H9 (cell line): Measurements from ENCODE around the gene SLC38A1. TPM values are rescaled to one million over a fixed set of nuclear protein-coding genes. Genes with fewer than 3 reads are reported as not detected.

Source experiments
- DNase-seq: peaks from one replicate; pipeline ENCODE4 v3.0.0-alpha.2; 2017
- H2AFZ ChIP-seq: one replicate; pipeline ENCODE4 v1.6.1; 2013; ENCODE audit warnings: mild to moderate bottlenecking, low read length, control low read depth, moderate library complexity
- H2AK5ac ChIP-seq: 2 replicates; pipeline ENCODE4 v1.6.1; 2013; ENCODE audit warnings: low read length, control low read depth, mixed read lengths; ENCODE audit not compliant: insufficient read length
- H2BK120ac ChIP-seq: one replicate; pipeline ENCODE4 v1.6.1; 2013; ENCODE audit warnings: low read depth, mild to moderate bottlenecking, low read length, control low read depth, inconsistent platforms; ENCODE audit not compliant: poor library complexity, severe bottlenecking
- H2BK12ac ChIP-seq: 2 replicates; pipeline ENCODE4 v1.6.1; 2013; ENCODE audit warnings: low read length, control low read depth, mixed read lengths, low read depth; ENCODE audit not compliant: insufficient read length
- H2BK15ac ChIP-seq: 2 replicates; pipeline ENCODE4 v1.6.1; 2013; ENCODE audit warnings: low read depth, low read length, control low read depth
- H2BK20ac ChIP-seq: one replicate; pipeline ENCODE4 v1.6.1; 2013; ENCODE audit warnings: low read depth, mild to moderate bottlenecking, low read length, control low read depth, inconsistent platforms; ENCODE audit not compliant: poor library complexity, severe bottlenecking
- H2BK5ac ChIP-seq: 2 replicates; pipeline ENCODE4 v1.6.1; 2013; ENCODE audit warnings: low read length, control low read depth, mixed read lengths; ENCODE audit not compliant: insufficient read length
- H3K14ac ChIP-seq: 2 replicates; pipeline ENCODE4 v1.6.1; 2013; ENCODE audit warnings: low read length, control low read depth; ENCODE audit not compliant: insufficient read depth
- H3K18ac ChIP-seq: 2 replicates; pipeline ENCODE4 v1.6.1; 2013; ENCODE audit warnings: low read depth, mild to moderate bottlenecking, mixed read lengths, low read length, control low read depth; ENCODE audit not compliant: insufficient read length
- H3K23ac ChIP-seq: 2 replicates; pipeline ENCODE4 v1.6.1; 2013; ENCODE audit warnings: low read length, control low read depth, mixed read lengths, low read depth; ENCODE audit not compliant: insufficient read length
- H3K23me2 ChIP-seq: 2 replicates; pipeline ENCODE4 v1.6.1; 2013; ENCODE audit warnings: low read depth, mild to moderate bottlenecking, mixed read lengths, low read length, control low read depth; ENCODE audit not compliant: insufficient read length, poor library complexity, severe bottlenecking
- H3K27ac ChIP-seq: 2 replicates; pipeline ENCODE4 v1.5.1; 2013; ENCODE audit warnings: low read length, control low read depth, mixed read lengths, low read depth; ENCODE audit not compliant: insufficient read length
- H3K27me3 ChIP-seq: 2 replicates; pipeline ENCODE4 v1.6.1; 2013; ENCODE audit warnings: low read length, control low read depth, inconsistent platforms; ENCODE audit not compliant: insufficient read depth
- H3K4ac ChIP-seq: 2 replicates; pipeline ENCODE4 v1.6.1; 2013; ENCODE audit warnings: low read depth, mild to moderate bottlenecking, control low read depth, inconsistent platforms, low read length, moderate library complexity
- H3K4me1 ChIP-seq: 2 replicates; pipeline ENCODE4 v1.6.1; 2013; ENCODE audit warnings: low read length, control low read depth, inconsistent platforms; ENCODE audit not compliant: insufficient read depth
- H3K4me2 ChIP-seq: 2 replicates; pipeline ENCODE4 v1.6.1; 2013; ENCODE audit warnings: low read length, control low read depth, mixed read lengths; ENCODE audit not compliant: insufficient read length, insufficient read depth
- H3K56ac ChIP-seq: 2 replicates; pipeline ENCODE4 v1.6.1; 2013; ENCODE audit warnings: low read depth, mild to moderate bottlenecking, mixed read lengths, low read length, control low read depth; ENCODE audit not compliant: insufficient read length
- H3K79me1 ChIP-seq: 2 replicates; pipeline ENCODE4 v1.6.1; 2013; ENCODE audit warnings: low read depth, mild to moderate bottlenecking, moderate library complexity, low read length, control low read depth, inconsistent platforms; ENCODE audit not compliant: insufficient read depth, poor library complexity, severe bottlenecking
- H3K79me2 ChIP-seq: 2 replicates; pipeline ENCODE4 v1.6.1; 2013; ENCODE audit warnings: low read length, control low read depth, inconsistent platforms; ENCODE audit not compliant: insufficient read depth
- H3K9ac ChIP-seq: 2 replicates; pipeline ENCODE4 v1.6.1; 2013; ENCODE audit warnings: low read length, control low read depth, mixed read lengths; ENCODE audit not compliant: insufficient read length; ENCODE audit errors: extremely low read depth
- H3K9me3 ChIP-seq: one replicate; pipeline ENCODE4 v1.6.1; 2013; ENCODE audit warnings: low read depth, low read length, inconsistent platforms; ENCODE audit not compliant: control insufficient read depth
- H3T11ph ChIP-seq: one replicate; pipeline ENCODE4 v1.6.1; 2013; ENCODE audit warnings: mild to moderate bottlenecking, low read length, control low read depth, inconsistent platforms
- H4K20me1 ChIP-seq: one replicate; pipeline ENCODE4 v1.6.1; 2013; ENCODE audit not compliant: control insufficient read depth, insufficient read length, insufficient read depth
- H4K5ac ChIP-seq: 2 replicates; pipeline ENCODE4 v1.6.1; 2013; ENCODE audit warnings: low read depth, mild to moderate bottlenecking, mixed read lengths, low read length, control low read depth; ENCODE audit not compliant: insufficient read length
- H4K8ac ChIP-seq: replicated peaks from 2 replicates; pipeline ENCODE4 v1.6.1; 2013; ENCODE audit warnings: low read length, control low read depth, mixed read lengths, low read depth; ENCODE audit not compliant: insufficient read length
- H4K91ac ChIP-seq: 2 replicates; pipeline ENCODE4 v1.6.1; 2013; ENCODE audit warnings: low read depth, mild to moderate bottlenecking, moderate library complexity, mixed read lengths, low read length, control low read depth; ENCODE audit not compliant: insufficient read length
- H3K27ac Mint-ChIP-seq, 3 experiments: 2 replicates in 2 of 3; 3 replicates in 1 of 3; pipeline ENCODE4 v1.8.0; 2020 to 2021; ENCODE audit warnings: mixed read lengths in 3 of 3, mild to moderate bottlenecking in 1 of 3, moderate library complexity in 1 of 3
- H3K27me3 Mint-ChIP-seq: 2 replicates; pipeline ENCODE4 v1.8.0; 2021; ENCODE audit warnings: low read depth, mild to moderate bottlenecking, moderate library complexity, mixed read lengths
- H3K36me3 Mint-ChIP-seq, 3 experiments: 2 replicates in 2 of 3; 3 replicates in 1 of 3; pipeline ENCODE4 v1.8.0; 2020 to 2021; ENCODE audit warnings: low read depth in 3 of 3, mixed read lengths in 3 of 3; ENCODE audit not compliant: insufficient read depth in 1 of 3
- H3K4me1 Mint-ChIP-seq, 2 experiments: 2 replicates each; pipeline ENCODE4 v1.8.0; 2020; ENCODE audit warnings: mixed read lengths in 2 of 2
- H3K4me3 Mint-ChIP-seq, 2 experiments: 2 replicates in 1 of 2; 3 replicates in 1 of 2; pipeline ENCODE4 v1.8.0; 2020 to 2021; ENCODE audit warnings: mild to moderate bottlenecking in 2 of 2, mixed read lengths in 2 of 2, moderate library complexity in 1 of 2
- H3K9me3 Mint-ChIP-seq, 2 experiments: 2 replicates in 1 of 2; 3 replicates in 1 of 2; pipeline ENCODE4 v1.8.0; 2020; ENCODE audit warnings: mild to moderate bottlenecking in 2 of 2, mixed read lengths in 2 of 2, moderate library complexity in 1 of 2
- WGBS: extraction: QIAGEN DNeasy Blood & Tissue Kit; methylation state at CpG from one replicate; pipeline ENCODE4 v1.1.7; 2013; ENCODE audit warnings: missing lambda C conversion rate, low lambda C conversion rate, mixed read lengths; ENCODE audit not compliant: insufficient read length; ENCODE audit errors: extremely low coverage; 5-methylcytosine and 5-hydroxymethylcytosine counted together
- total RNA-seq: library from RNA; stranded (reverse); gene quantifications from 2 replicates; pipeline ENCODE4 v1.2.1, GENCODE V29; 2021
- TF ChIP-seq, protein P1 (sequence below): fragments of 200-600 bp; sonication (generic); conservative IDR thresholded peaks from 3 replicates; pipeline ENCODE4 v1.8.0; 2021; ENCODE audit warnings: antibody characterized with exemption, mild to moderate bottlenecking

The SLC38A1 gene
- total RNA-seq, 1 experiment from 2014 or later = 216 TPM

DNA sequence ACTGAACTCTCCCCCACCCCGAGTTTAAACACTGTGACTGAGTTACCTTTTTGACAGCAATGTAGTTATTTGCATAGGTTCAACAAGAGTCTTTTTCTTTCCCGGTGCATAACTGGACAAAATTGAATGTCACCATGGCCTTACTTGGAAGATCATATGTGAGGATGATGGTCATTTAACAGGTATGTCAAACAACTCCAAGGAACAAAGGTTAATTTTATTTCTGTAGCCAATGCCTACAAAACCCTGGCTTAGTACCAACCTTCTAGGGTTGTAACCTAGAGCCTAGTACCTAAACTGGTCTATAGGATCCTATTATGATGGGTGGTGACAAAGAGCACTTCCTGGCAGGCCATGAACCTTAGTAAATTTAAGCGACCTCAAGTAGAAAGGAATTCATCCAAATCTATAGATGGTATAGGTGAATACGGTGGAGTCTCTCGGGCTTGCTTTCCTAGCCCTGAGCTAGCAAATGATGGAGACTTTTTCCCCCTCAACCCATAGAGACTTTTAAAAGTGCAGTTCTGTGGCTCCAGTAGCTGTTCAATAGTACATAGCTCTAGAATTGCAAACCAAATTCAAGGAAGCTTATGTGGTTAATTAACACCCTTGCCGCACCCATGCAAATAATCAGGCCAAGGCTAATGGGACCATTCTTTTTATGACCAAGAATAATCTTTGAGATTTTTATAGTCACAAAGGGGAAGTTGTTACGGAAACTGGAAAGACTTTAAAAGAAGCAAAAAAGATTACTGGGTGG is 89.0 kb downstream of the SLC38A1 start:
- WGBS = no CpG with 5 or more reads among the region's 7 CpGs
- TF ChIP-seq, protein P1, sequence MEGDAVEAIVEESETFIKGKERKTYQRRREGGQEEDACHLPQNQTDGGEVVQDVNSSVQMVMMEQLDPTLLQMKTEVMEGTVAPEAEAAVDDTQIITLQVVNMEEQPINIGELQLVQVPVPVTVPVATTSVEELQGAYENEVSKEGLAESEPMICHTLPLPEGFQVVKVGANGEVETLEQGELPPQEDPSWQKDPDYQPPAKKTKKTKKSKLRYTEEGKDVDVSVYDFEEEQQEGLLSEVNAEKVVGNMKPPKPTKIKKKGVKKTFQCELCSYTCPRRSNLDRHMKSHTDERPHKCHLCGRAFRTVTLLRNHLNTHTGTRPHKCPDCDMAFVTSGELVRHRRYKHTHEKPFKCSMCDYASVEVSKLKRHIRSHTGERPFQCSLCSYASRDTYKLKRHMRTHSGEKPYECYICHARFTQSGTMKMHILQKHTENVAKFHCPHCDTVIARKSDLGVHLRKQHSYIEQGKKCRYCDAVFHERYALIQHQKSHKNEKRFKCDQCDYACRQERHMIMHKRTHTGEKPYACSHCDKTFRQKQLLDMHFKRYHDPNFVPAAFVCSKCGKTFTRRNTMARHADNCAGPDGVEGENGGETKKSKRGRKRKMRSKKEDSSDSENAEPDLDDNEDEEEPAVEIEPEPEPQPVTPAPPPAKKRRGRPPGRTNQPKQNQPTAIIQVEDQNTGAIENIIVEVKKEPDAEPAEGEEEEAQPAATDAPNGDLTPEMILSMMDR = no peak

More for the DNA sequence above, 89.0 kb downstream of the SLC38A1 start:
- Histone ChIP-seq H3K18ac (no peak overlapping the region), H4K91ac (no peak overlapping the region), H2BK120ac (no peak overlapping the region), H2BK20ac (no peak overlapping the region), H3K27me3 (no peaks in the 10 kb centered on the region), H3K9ac (no peak overlapping the region), H3T11ph (no peak overlapping the region), H3K27ac (no peak overlapping the region), H3K56ac (no peak overlapping the region), H2BK15ac (no peak overlapping the region), H2BK5ac (no peak overlapping the region), H4K5ac (no peak overlapping the region), H3K4ac (no peak overlapping the region), H2BK12ac (no peak overlapping the region), H3K4me2 (no peak overlapping the region), H3K79me2 (no peaks in the 10 kb centered on the region), H3K9me3 (no peaks in the 10 kb centered on the region), H4K8ac (no peak overlapping the region), H2AK5ac (no peak overlapping the region), H3K23me2 (no peaks in the 10 kb centered on the region), H3K79me1 (no peaks in the 10 kb centered on the region), H4K20me1 (no peaks in the 10 kb centered on the region), H3K4me1 (no peaks in the 10 kb centered on the region), H2AFZ (no peak overlapping the region), H3K14ac (no peak overlapping the region), H3K23ac (no peak overlapping the region)
- no peak for DNase-seq
- Mint-ChIP-seq H3K9me3 (no peaks in the 10 kb centered on the region), H3K36me3 (no peaks in the 10 kb centered on the region), H3K27me3 (no peaks in the 10 kb centered on the region), H3K4me3 (no peak overlapping the region), H3K27ac (no peak overlapping the region), H3K4me1 (peaks cover 6 to 12% of the 10 kb centered on the region in 2 experiments)
